Activated naive CD8-positive, alpha-beta T cell treated with anti-CD3 and anti-CD28 coated beads, Interleukin-2, amount 10 ng/mL, durations not matched to agents 7 days and 5 days (primary cell): ENCODE results near the gene SOD1. TPM values are rescaled to one million over a fixed set of nuclear protein-coding genes. Genes with fewer than 3 reads are reported as not detected.

ENCODE experiments used
- ATAC-seq: fragments of 150-1000 bp; cut with Tn5 transposase; one replicate; pipeline ENCODE4 v1.10.0; 2021; ENCODE audit warnings: low read depth, moderate library complexity
- POLR2A ChIA-PET: fragments of 350-600 bp; sonication (Branson Sonifier 250); formaldehyde crosslinking; loops from one replicate; lab custom pipeline; 2021; ENCODE audit warnings: antibody characterized with exemption; lab: Charles Lee
- DNase-seq: peaks from one replicate; pipeline ENCODE4 v3.0.0; 2021
- H3K27ac Mint-ChIP-seq: one replicate; pipeline ENCODE4 v1.8.0; 2022; ENCODE audit warnings: mild to moderate bottlenecking, mixed read lengths
- H3K27me3 Mint-ChIP-seq: one replicate; pipeline ENCODE4 v1.8.0; 2022; ENCODE audit warnings: mild to moderate bottlenecking, moderate library complexity, mixed read lengths
- H3K36me3 Mint-ChIP-seq: one replicate; pipeline ENCODE4 v1.8.0; 2021; ENCODE audit warnings: mild to moderate bottlenecking, mixed read lengths
- H3K4me1 Mint-ChIP-seq: one replicate; pipeline ENCODE4 v1.8.0; 2021; ENCODE audit warnings: mixed read lengths
- H3K4me3 Mint-ChIP-seq: one replicate; pipeline ENCODE4 v1.8.0; 2022; ENCODE audit warnings: mild to moderate bottlenecking, moderate library complexity, mixed read lengths
- H3K9me3 Mint-ChIP-seq: one replicate; pipeline ENCODE4 v1.8.0; 2021; ENCODE audit warnings: mixed read lengths
- total RNA-seq, 2 experiments: library from RNA; stranded (reverse); gene quantifications; one replicate each; pipeline ENCODE4 v1.2.3, GENCODE V29; 2021

SOD1 gene
- total RNA-seq, 2 experiments from 2014 or later: 206 to 215 TPM

DNA sequence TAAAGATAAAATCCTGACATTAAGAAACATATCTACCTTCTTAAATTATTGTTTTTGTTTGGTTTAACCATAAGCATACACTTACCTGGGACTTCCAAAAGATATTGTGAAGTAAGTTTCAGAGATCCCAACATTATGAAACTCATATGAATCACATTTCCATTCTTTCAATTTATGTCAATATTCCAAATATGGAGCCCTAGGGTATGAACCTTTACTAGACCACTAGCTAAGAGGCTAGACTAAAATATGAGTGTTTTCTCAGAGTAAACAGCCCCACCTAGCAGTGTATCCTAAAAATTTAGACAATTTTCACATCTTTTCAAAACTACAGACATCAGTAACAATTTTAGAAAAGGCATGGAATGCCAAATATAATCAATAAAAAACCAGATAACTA, 48.0 kb downstream of the SOD1 start:
- H3K4me1 Mint-ChIP-seq: peaks cover 17% of the 10 kb centered on the region
- H3K9me3 Mint-ChIP-seq: no peaks in the 10 kb centered on the region
- no peak for ATAC-seq
- peaks cover 11% of the 10 kb centered on the region for H3K36me3 Mint-ChIP-seq
- no peak overlapping the region for H3K27ac Mint-ChIP-seq
- no peak overlapping the region for H3K4me3 Mint-ChIP-seq
- no peaks in the 10 kb centered on the region for H3K27me3 Mint-ChIP-seq
- no peak for DNase-seq
- POLR2A ChIA-PET: no interaction called here

GRCh38 chr21:31708541-31708940, 49.0 kb downstream of the SOD1 start:
- peaks cover 8% of the 10 kb centered on the region for H3K36me3 Mint-ChIP-seq
- no peak overlapping the region for H3K4me3 Mint-ChIP-seq
- POLR2A ChIA-PET: no interaction called here
- ATAC-seq (no peak), DNase-seq (no peak)
- H3K27me3 Mint-ChIP-seq: no peaks in the 10 kb centered on the region
- H3K9me3 Mint-ChIP-seq: no peaks in the 10 kb centered on the region
- no peak overlapping the region for H3K27ac Mint-ChIP-seq
- H3K4me1 Mint-ChIP-seq: peaks cover 17% of the 10 kb centered on the region

- no peak overlapping the region for H3K4me3 Mint-ChIP-seq
- H3K27me3 Mint-ChIP-seq: no peaks in the 10 kb centered on the region
- ATAC-seq (no peak), DNase-seq (no peak)
- H3K9me3 Mint-ChIP-seq: no peaks in the 10 kb centered on the region
- H3K4me1 Mint-ChIP-seq: peaks cover 22% of the 10 kb centered on the region
- peaks cover 8% of the 10 kb centered on the region for H3K36me3 Mint-ChIP-seq
- POLR2A ChIA-PET: no interaction called here
- no peak overlapping the region for H3K27ac Mint-ChIP-seq
These were observed 51.1 kb downstream of the SOD1 start for GRCh38 chr21:31710586-31710985.

- ATAC-seq: no peak
- POLR2A ChIA-PET: interaction anchor here (0.7 kb wide), 2 partner anchors 20 to 1050 kb away, joined by 4 read pairs; no protein-coding TSS in a partner anchor
- DNase-seq: no peak
- no peak overlapping the region for H3K4me3 Mint-ChIP-seq
- H3K9me3 Mint-ChIP-seq: no peaks in the 10 kb centered on the region
- peaks cover 21% of the 10 kb centered on the region for H3K4me1 Mint-ChIP-seq
- H3K36me3 Mint-ChIP-seq: peaks cover 8% of the 10 kb centered on the region
- no peaks in the 10 kb centered on the region for H3K27me3 Mint-ChIP-seq
- H3K27ac Mint-ChIP-seq: no peak overlapping the region
These were observed 51.8 kb downstream of the SOD1 start for GRCh38 chr21:31711326-31711725.

GRCh38 chr21:31711745-31712285, 52.3 kb downstream of the SOD1 start:
- H3K9me3 Mint-ChIP-seq: no peaks in the 10 kb centered on the region
- peaks cover 8% of the 10 kb centered on the region for H3K36me3 Mint-ChIP-seq
- peaks cover 19% of the 10 kb centered on the region for H3K4me1 Mint-ChIP-seq
- H3K4me3 Mint-ChIP-seq: no peak overlapping the region
- POLR2A ChIA-PET: interaction anchor here (0.7 kb wide), 2 partner anchors 19 to 1050 kb away, joined by 4 read pairs; no protein-coding TSS in a partner anchor
- H3K27me3 Mint-ChIP-seq: no peaks in the 10 kb centered on the region
- no peak for ATAC-seq
- DNase-seq: no peak
- no peak overlapping the region for H3K27ac Mint-ChIP-seq

DNA sequence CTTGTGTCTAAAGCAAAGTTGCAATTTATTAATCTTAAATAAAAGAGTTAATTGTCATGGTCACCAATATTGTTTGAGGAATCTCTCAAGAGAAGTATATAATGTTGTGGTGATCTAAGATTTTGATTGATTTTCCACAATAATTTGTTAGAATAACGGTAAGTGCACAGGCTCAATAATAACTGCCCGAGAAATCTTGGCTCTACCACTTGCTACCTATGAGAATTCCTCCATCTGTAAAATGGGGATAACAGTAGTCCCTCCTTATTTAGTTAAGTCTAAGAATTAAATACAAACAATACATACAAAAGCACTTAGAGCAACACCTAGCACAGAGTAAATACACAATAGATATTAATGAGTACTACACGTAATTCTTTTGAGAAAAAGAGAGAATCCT, 53.6 kb downstream of the SOD1 start:
- DNase-seq (no peak), ATAC-seq (no peak)
- Mint-ChIP-seq H3K36me3 (peaks cover under 1% of the 10 kb centered on the region), H3K9me3 (no peaks in the 10 kb centered on the region), H3K27me3 (no peaks in the 10 kb centered on the region), H3K4me1 (peaks cover 20% of the 10 kb centered on the region), H3K4me3 (no peak overlapping the region), H3K27ac (no peak overlapping the region)
- POLR2A ChIA-PET: no interaction called here

- no peak overlapping the region for H3K4me3 Mint-ChIP-seq
- H3K27me3 Mint-ChIP-seq: no peaks in the 10 kb centered on the region
- H3K4me1 Mint-ChIP-seq: peaks cover 18% of the 10 kb centered on the region
- POLR2A ChIA-PET: no interaction called here
- no peak overlapping the region for H3K27ac Mint-ChIP-seq
- ATAC-seq: no peak
- H3K9me3 Mint-ChIP-seq: no peaks in the 10 kb centered on the region
- peaks cover 6% of the 10 kb centered on the region for H3K36me3 Mint-ChIP-seq
- DNase-seq: no peak
These were observed 54.7 kb downstream of the SOD1 start for GRCh38 chr21:31713973-31714740.

- Mint-ChIP-seq H3K36me3 (peaks cover 8% of the 10 kb centered on the region), H3K4me3 (no peak overlapping the region), H3K9me3 (no peaks in the 10 kb centered on the region), H3K27ac (no peak overlapping the region), H3K27me3 (no peaks in the 10 kb centered on the region), H3K4me1 (peaks cover 18% of the 10 kb centered on the region)
- POLR2A ChIA-PET: no interaction called here
- DNase-seq (no peak), ATAC-seq (no peak)
These were observed 55.4 kb downstream of the SOD1 start for GRCh38 chr21:31714741-31715365.

DNA sequence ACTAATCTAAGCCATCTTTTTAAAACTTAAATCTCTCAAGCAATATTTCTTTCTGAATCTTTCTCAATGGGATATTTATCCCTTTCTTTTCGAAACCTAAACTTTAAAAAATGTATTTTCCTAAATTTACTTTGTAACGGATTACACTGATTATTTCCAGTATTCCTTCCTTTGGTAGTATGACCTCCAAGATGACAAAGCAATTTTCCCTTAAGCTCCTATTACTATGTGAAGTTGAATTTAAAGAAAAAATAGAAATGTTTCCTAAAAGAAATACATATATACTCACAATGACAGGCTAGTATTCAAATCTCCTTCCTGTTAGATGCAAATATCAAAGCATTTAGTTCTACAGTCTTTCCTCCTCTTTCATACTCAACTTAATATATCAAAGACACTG, 56.6 kb downstream of the SOD1 start:
- no peak overlapping the region for H3K27ac Mint-ChIP-seq
- POLR2A ChIA-PET: no interaction called here

More for the DNA sequence above, 56.6 kb downstream of the SOD1 start:
- H3K9me3 Mint-ChIP-seq: no peaks in the 10 kb centered on the region
- no peak overlapping the region for H3K4me3 Mint-ChIP-seq
- no peaks in the 10 kb centered on the region for H3K27me3 Mint-ChIP-seq
- peaks cover 10% of the 10 kb centered on the region for H3K36me3 Mint-ChIP-seq
- H3K4me1 Mint-ChIP-seq: peaks cover 23% of the 10 kb centered on the region
- DNase-seq: no peak
- no peak for ATAC-seq

Other genes with a start within 250 kb of the SOD1 start
- 10 to 100 TPM; 56.9 to 57.9 TPM for gene SCAF4, start 72.4 kb downstream of the SOD1 start, total RNA-seq
- gene HUNK, start 213.3 kb downstream of the SOD1 start, total RNA-seq: under 1 TPM; 0.48 to 0.78 TPM